ENCODE data around the gene SULT1C2.
"Not testable (repeated sequence)": the region's sequence is repeated elsewhere in the genome, so short reads cannot be mapped to it uniquely, and the experiment has no call there.

The SULT1C2 gene

GRCh38 chr2:108288534-108289106 lies at the start of gene SULT1C2:
Gene SULT1C2, plus strand, starts transcription at chr2:108288895. Its CDS starts 4,773 bp downstream, at chr2:108293668.
- peak; percentile 34 to 56 for DNase-seq

GRCh38 chr2:108239786-108240185 lies 48.9 kb upstream of the SULT1C2 start, which contains the start of gene SULT1C3:
Gene SULT1C3, plus strand, starts transcription at chr2:108239968. Its CDS starts 7,227 bp downstream, at chr2:108247195.
- no peak for DNase-seq

GRCh38 chr2:108240966-108241365 lies 47.7 kb upstream of the SULT1C2 start:
- DNase-seq, result no peak

DNA sequence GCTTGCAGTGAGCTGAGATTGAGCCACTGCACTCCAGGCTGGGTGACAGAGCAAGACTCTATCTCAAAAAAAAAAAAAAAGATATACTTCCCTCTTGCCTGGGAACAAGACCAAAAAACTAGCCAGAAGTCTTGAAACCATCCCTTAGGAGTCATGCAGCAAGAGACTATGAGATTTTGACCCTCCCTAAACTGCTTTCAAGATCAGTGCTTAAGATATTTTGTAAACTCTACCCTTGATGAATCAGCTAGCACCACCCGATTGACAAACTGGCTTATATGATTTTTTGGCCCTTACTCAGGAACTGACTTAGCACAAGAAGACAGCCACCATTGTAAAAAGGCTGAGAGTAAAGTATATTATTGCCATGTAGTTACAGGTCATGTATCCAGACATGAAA lies 45.1 kb upstream of the SULT1C2 start:
- DNase-seq, result no peak

DNA sequence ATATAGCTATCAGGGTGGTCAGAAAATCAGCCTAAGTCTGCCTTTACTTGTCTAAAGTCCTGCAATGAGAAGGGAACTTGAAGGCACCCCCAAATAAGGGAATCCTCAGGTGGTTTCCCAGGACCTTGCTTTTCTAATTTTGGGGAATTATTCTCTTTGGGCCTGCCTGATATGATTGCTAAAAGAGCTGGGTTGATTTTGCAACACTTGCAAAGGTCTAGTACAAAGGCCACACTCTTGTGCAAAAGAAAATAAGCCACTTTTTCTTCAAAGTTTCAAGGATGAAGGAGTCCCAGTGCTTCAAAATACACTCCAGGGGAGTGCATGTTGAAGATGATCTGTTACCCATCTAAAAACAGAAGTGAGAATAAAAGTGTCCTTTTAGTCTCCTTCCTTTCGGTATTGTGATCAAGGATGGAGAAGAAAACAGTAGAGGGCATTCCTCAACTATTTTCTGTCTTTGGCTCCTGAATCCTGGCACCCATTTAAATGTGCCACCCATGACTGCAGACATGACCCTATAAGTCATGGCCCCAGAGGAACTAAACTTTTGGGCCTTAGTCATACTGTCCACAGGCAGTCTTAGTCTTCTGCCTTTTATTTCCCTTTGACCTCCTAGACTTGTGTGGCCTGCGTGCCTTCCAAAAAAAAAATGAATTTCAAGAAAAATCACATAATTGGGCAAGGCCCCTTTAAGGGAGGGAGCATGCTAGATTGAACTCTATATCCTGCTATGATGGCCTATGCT lies 43.9 kb upstream of the SULT1C2 start:
- no peak for DNase-seq

- DNase-seq, result no peak
These were observed 35.6 kb upstream of the SULT1C2 start for GRCh38 chr2:108253106-108253505.

DNA sequence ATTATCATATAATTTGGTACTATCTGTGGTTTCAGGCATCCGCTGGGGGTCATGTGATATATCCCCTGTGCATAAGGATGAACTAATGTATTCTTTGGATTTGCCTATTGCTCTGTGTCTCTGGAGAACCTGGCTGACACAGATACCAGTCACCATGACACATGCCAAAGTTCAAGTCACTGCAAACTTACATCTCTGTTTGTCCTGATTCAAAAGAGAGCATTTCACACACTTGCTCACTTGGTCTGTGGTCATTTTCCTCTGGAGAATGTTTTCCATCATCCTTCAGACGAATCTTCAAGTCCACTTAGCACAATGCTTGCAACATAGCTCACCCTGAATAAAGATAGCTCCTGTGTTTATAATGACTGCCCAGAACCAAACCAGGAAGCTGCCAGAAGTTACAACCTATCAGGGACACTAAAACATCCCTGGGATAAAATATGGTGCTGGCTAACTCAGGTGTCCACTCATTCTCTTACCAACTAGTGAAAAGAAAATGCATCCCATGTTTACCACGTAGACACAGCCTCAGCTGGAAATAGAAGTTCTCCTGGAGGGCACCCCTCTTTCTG lies 30.9 kb upstream of the SULT1C2 start:
- DNase-seq, result no peak

GRCh38 chr2:108260773-108261172 lies 27.9 kb upstream of the SULT1C2 start:
- no peak for DNase-seq

DNA sequence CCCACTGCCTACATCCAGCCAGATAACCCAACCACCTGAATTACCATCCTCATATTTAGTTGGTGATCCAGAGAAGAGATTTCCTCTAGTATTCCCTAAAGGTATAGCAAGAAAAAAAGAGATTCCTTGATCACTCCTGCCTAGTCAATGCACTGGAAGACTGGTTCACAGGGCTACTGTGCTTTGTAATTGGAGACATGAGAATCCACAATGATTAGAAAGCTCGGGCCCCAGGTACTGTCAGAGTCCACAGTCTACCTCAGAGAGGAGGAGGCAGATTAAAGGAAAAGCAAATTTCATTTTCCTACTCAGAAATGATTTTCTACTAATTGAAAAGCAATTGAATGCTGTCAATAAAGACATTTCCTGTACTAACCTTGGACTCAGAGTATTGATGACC lies 26.7 kb upstream of the SULT1C2 start:
- DNase-seq, result no peak

GRCh38 chr2:108263401-108263800 lies 25.3 kb upstream of the SULT1C2 start:
- DNase-seq, result no peak

GRCh38 chr2:108266218-108266617 lies 22.5 kb upstream of the SULT1C2 start:
- no peak for DNase-seq

DNA sequence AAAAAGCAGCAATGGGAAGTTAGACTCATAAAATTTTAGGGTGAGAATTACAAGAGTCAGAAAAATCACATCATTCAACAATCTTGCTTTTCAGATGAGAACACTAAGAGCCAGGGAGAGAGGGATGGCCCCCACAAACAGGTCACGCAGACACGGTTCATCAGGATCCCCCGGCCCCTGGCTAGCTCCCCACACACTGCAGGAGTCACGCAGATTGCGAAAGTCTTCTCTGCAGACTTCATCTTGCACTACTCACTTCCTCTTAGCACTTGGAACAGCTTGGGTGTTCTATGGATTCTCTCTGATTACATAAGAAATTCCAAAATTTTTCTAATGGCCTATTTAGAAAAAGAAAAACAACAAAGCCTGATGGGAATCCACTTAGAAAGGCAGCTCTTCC lies 21.6 kb upstream of the SULT1C2 start:
- DNase-seq, result no peak

GRCh38 chr2:108268001-108268400 lies 20.7 kb upstream of the SULT1C2 start:
- DNase-seq, result no peak

DNA sequence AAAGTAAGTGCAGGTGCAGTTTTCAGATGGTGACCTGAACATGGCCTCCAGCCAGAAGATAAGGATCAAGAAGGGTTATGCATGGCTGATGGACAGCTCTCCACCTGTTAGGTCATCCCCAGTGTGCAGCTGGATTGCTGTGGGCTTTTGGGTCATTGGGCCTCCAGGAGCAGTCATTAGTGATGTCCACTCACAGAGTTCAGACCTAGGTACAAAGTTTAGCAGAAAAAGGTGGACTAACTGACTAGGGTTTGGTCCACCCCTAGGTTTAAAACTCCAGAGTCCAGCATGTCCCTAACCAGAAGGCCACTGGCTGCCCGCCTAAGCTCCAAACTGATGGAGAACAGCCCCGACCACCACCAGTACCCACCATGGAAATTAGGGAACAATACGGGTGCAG lies 18.3 kb upstream of the SULT1C2 start:
- DNase-seq, result no peak

- DNase-seq, result no peak
These were observed 17.8 kb upstream of the SULT1C2 start for GRCh38 chr2:108270768-108271506.

GRCh38 chr2:108271691-108272253 lies 16.9 kb upstream of the SULT1C2 start:
- DNase-seq, result no peak

- no peak for DNase-seq
These were observed 10.1 kb upstream of the SULT1C2 start for GRCh38 chr2:108278631-108279030.

GRCh38 chr2:108279468-108279867 lies 9.2 kb upstream of the SULT1C2 start:
- DNase-seq, result no peak

DNA sequence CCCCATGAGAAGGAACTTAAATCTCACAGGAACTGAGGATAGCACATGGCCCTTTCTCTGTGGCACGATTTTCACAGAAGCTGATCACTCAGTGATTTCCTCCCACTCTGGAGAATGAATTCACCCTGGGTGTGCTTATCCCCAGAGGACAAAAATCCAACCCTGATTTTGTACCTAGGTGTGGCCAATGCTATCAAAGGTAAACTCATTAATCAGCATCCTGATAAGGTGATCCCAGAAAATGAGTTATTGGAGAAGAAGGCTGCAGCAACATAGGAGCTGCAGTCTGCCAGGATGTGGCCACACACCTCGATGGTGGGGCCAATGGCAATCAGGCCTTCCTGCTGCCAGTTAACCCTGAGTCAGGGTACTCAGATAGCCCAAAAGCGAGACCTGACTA lies 8.2 kb upstream of the SULT1C2 start:
- no peak for DNase-seq

- not testable (repeated sequence) for DNase-seq
These were observed 4.1 kb upstream of the SULT1C2 start for GRCh38 chr2:108284566-108284965.

- no peak for DNase-seq
These were observed 3.1 kb upstream of the SULT1C2 start for GRCh38 chr2:108285616-108286015.

DNA sequence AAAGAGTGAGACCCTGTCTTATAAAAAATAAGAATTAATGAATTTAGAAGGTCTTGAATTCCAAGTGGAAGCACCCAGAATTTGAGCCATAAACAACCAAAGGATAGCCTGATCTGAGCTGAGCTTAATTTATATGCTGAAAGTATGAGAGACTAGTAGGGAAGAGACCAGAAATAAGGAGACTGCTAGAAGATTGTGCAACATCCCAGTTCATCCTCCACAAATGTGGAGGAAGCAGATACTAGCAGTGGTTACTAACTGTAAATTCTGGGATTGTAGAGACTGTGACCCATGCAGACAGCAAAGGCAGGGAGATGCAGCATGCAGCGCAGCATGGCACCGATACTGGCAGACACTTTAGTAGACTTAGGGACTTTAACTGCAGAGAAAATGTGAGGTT lies 1.5 kb upstream of the SULT1C2 start:
- DNase-seq, result no peak

- DNase-seq, result no peak
These were observed 5.2 kb downstream of the SULT1C2 start for GRCh38 chr2:108293850-108294249.

Data from NCI-H524 (cell line).